Ammon's horn (tissue), 1 donor: Measurements from ENCODE around the gene CDH22.

Experiments used
- DNase-seq: peaks from one replicate; pipeline ENCODE4 v3.0.0-alpha.2; 2016; ENCODE audit warnings: low spot score

CDH22 gene

GRCh38 chr20:46308258-46309157 lies at the start of gene CDH22:
TSS of gene CDH22 (minus strand) at chr20:46308498. CDS start at chr20:46251294, 57,204 bp downstream.
- peak; percentile 77 for DNase-seq

- DNase-seq = peak; percentile 48
Observed at GRCh38 chr20:46357030-46357514, 48.8 kb upstream of the CDH22 start.

GRCh38 chr20:46356195-46357029 lies 48.1 kb upstream of the CDH22 start:
- no peak for DNase-seq

- no peak for DNase-seq
Observed at GRCh38 chr20:46355778-46356177, 47.5 kb upstream of the CDH22 start.

- DNase-seq = no peak
Observed at GRCh38 chr20:46354920-46355654, 46.8 kb upstream of the CDH22 start.

- DNase-seq = no peak
Observed at GRCh38 chr20:46354207-46354555, 45.9 kb upstream of the CDH22 start.

- DNase-seq = no peak
Observed at GRCh38 chr20:46353500-46354206, 45.4 kb upstream of the CDH22 start.

GRCh38 chr20:46352370-46352938 lies 44.2 kb upstream of the CDH22 start:
- no peak for DNase-seq

- no peak for DNase-seq
Observed at GRCh38 chr20:46351357-46352058, 43.2 kb upstream of the CDH22 start.

GRCh38 chr20:46350986-46351267 lies 42.6 kb upstream of the CDH22 start:
- DNase-seq = no peak

GRCh38 chr20:46350201-46350985 lies 42.1 kb upstream of the CDH22 start:
- DNase-seq = no peak

GRCh38 chr20:46349742-46350056 lies 41.4 kb upstream of the CDH22 start:
- no peak for DNase-seq

- DNase-seq = peak; percentile 77
Observed at GRCh38 chr20:46349035-46349741, 40.9 kb upstream of the CDH22 start.

- DNase-seq = no peak
Observed at GRCh38 chr20:46347841-46348803, 39.8 kb upstream of the CDH22 start.

GRCh38 chr20:46346770-46347169 lies 38.5 kb upstream of the CDH22 start:
- no peak for DNase-seq

- DNase-seq = no peak
Observed at GRCh38 chr20:46344488-46345162, 36.3 kb upstream of the CDH22 start.

- no peak for DNase-seq
Observed at GRCh38 chr20:46343975-46344357, 35.7 kb upstream of the CDH22 start.
